Effector memory CD8-positive, alpha-beta T cell (primary cell): ENCODE data around the gene LSR.

Experiments
- ATAC-seq: fragments of 150-1000 bp; cut with Tn5 transposase; replicated peaks from 2 replicates; pipeline ENCODE4 v1.10.0; 2021; ENCODE audit warnings: mild to moderate bottlenecking, moderate library complexity
- DNase-seq, 3 experiments: peaks; one replicate each; pipeline ENCODE4 v3.0.0; 2021
- H3K27ac Mint-ChIP-seq, 2 donors: one replicate each; pipeline ENCODE4 v1.8.0; 2022; ENCODE audit warnings: mild to moderate bottlenecking in 2 of 2, mixed read lengths in 2 of 2, moderate library complexity in 2 of 2
- H3K27me3 Mint-ChIP-seq, 2 donors: one replicate each; pipeline ENCODE4 v1.8.0; 2022; ENCODE audit warnings: mixed read lengths in 2 of 2
- H3K36me3 Mint-ChIP-seq: one replicate; pipeline ENCODE4 v1.8.0; 2022; ENCODE audit warnings: mild to moderate bottlenecking, moderate library complexity, mixed read lengths; ENCODE audit not compliant: insufficient read depth
- H3K4me1 Mint-ChIP-seq, 2 donors: one replicate each; pipeline ENCODE4 v1.8.0; 2022; ENCODE audit warnings: low read depth in 2 of 2, mixed read lengths in 2 of 2
- H3K4me3 Mint-ChIP-seq, 2 donors: one replicate each; pipeline ENCODE4 v1.8.0; 2022; ENCODE audit warnings: mild to moderate bottlenecking in 2 of 2, mixed read lengths in 2 of 2, moderate library complexity in 2 of 2
- H3K9me3 Mint-ChIP-seq, 2 donors: one replicate each; pipeline ENCODE4 v1.8.0; 2022; ENCODE audit warnings: mixed read lengths in 2 of 2

LSR gene

GRCh38 chr19:35305181-35305580, 56.4 kb downstream of the LSR start:
- no peak for DNase-seq
- no peaks in the 10 kb centered on the region for H3K9me3 Mint-ChIP-seq
- no peaks in the 10 kb centered on the region for H3K36me3 Mint-ChIP-seq
- ATAC-seq: no peak
- H3K27ac Mint-ChIP-seq: no peak overlapping the region
- no peak overlapping the region for H3K4me3 Mint-ChIP-seq
- H3K27me3 Mint-ChIP-seq: peaks cover 15 to 23% of the 10 kb centered on the region in 2 donors
- H3K4me1 Mint-ChIP-seq: no peaks in the 10 kb centered on the region

DNA sequence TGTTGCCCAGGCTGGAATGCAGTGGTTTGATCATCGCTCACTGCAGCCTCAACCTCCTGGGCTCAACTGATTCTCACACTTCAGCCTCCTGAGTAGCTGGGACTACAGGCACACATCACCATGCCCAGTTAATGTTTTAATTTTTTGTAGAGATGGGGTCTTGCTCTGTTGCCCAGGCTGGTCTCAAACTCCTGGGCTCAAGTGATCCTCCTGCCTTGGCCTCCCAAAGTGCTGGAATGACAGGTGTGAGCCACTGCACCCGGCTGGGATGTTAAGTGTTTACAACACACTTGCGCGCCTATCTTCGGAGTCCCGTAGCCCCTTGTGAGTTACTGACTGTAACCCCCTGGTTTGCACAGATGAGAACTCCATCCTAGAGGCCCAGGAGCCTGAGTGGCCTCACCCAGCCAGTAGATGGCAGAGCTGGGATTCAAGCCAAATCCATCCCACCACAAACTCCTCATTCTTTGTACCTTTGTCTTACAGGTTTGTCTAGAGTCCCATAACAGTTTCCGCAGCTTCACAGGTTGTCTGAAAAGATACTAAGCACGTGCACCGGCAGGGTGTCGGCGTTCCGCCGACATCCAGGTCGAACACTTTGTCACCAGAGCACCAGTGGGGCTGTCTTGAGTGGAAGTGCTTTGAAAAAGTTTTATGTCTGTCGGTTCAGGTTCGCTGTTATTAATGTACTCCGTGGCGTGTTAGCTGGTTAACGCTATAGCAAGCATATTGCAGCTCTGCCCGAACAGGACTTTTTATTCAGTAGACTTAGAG, 57.9 kb downstream of the LSR start:
- Mint-ChIP-seq H3K4me1 (no peaks in the 10 kb centered on the region), H3K27ac (no peak overlapping the region), H3K9me3 (no peaks in the 10 kb centered on the region), H3K36me3 (no peaks in the 10 kb centered on the region), H3K27me3 (peaks cover 15 to 26% of the 10 kb centered on the region in 2 donors), H3K4me3 (no peak overlapping the region)
- ATAC-seq (no peak), DNase-seq (no peak)

DNA sequence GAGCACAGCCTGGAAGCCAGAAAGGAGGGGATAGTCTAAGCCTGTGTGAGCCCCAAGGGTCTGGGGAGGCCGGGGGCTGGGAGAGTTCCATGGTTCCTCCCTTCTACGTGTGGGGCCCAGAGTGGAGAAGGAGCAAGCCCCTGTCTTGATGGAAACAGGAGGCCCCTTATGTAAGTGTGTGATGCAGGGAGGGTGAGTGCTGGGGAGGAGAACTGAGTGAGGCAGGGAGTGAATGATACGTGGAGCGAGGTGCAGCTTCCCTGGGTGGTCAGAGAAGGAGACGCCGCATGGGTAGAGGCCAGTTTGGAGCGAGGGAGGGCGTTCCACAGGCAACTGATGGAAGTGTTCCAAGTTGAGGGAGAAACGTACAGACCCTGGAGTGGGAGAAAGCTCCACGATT, 59.1 kb downstream of the LSR start:
- Mint-ChIP-seq H3K4me1 (no peaks in the 10 kb centered on the region), H3K27ac (no peak overlapping the region), H3K9me3 (no peaks in the 10 kb centered on the region), H3K27me3 (peaks cover 15 to 31% of the 10 kb centered on the region in 2 donors), H3K36me3 (no peaks in the 10 kb centered on the region), H3K4me3 (no peak overlapping the region)
- DNase-seq: no peak
- no peak for ATAC-seq

DNA sequence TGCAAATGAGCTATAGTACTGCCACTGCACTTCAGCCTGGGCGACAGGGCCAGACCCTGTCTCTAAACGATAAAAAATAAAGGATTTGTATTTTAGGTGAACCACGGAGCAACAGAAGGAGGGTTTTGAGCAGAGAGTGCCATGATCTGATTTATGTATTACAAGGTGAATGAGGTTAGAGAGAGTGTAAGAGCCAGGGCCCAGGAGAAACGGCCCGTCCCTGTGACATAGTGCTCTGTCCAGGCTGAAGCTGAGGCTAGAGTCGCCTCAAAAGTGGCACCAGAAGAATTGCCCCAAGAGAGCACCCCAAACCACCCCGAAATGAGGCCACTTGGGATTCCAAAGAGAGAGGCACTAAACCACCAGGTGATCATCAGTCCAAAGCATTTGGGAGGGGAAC, 60.1 kb downstream of the LSR start:
- no peak overlapping the region for H3K4me3 Mint-ChIP-seq
- no peak overlapping the region for H3K27ac Mint-ChIP-seq

GRCh38 chr19:35309481-35310279, 60.9 kb downstream of the LSR start:
- ATAC-seq: no peak
- Mint-ChIP-seq H3K27ac (no peak overlapping the region), H3K36me3 (no peaks in the 10 kb centered on the region), H3K4me3 (no peak overlapping the region), H3K27me3 (peaks cover 15 to 31% of the 10 kb centered on the region in 2 donors), H3K9me3 (no peaks in the 10 kb centered on the region), H3K4me1 (no peaks in the 10 kb centered on the region)
- DNase-seq: no peak

More for the DNA sequence above, 60.1 kb downstream of the LSR start:
- Mint-ChIP-seq H3K9me3 (no peaks in the 10 kb centered on the region), H3K36me3 (no peaks in the 10 kb centered on the region), H3K4me1 (no peaks in the 10 kb centered on the region), H3K27me3 (peaks cover 15 to 31% of the 10 kb centered on the region in 2 donors)
- ATAC-seq: no peak
- no peak for DNase-seq

DNA sequence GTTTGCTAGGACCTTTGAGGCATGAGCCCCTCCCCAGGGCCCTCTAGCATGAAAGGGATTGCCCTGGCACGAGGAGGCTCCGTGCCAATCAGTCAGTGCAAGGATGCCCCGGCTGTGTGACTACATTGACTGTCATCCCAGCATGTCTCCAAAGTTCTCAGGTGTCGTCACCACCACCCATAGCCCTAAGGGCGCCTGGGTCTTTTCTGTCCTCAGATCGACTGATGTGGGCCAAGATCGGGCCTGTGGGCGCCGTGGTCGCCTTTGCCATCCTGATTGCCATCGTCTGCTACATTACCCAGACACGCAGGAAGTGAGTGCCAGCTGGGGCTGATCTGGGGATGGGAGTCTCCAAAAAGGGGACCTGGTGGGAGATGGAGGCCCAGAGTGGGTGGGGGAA, 61.5 kb downstream of the LSR start:
- Mint-ChIP-seq H3K9me3 (no peaks in the 10 kb centered on the region), H3K27me3 (peaks cover 15 to 31% of the 10 kb centered on the region in 2 donors), H3K27ac (no peak overlapping the region), H3K4me3 (no peak overlapping the region), H3K4me1 (no peaks in the 10 kb centered on the region), H3K36me3 (no peaks in the 10 kb centered on the region)
- ATAC-seq (no peak), DNase-seq (no peak)

GRCh38 chr19:35310811-35311465, 62.1 kb downstream of the LSR start:
- no peak for ATAC-seq
- Mint-ChIP-seq H3K27ac (no peak overlapping the region), H3K27me3 (peaks cover 15 to 31% of the 10 kb centered on the region in 2 donors)

DNA sequence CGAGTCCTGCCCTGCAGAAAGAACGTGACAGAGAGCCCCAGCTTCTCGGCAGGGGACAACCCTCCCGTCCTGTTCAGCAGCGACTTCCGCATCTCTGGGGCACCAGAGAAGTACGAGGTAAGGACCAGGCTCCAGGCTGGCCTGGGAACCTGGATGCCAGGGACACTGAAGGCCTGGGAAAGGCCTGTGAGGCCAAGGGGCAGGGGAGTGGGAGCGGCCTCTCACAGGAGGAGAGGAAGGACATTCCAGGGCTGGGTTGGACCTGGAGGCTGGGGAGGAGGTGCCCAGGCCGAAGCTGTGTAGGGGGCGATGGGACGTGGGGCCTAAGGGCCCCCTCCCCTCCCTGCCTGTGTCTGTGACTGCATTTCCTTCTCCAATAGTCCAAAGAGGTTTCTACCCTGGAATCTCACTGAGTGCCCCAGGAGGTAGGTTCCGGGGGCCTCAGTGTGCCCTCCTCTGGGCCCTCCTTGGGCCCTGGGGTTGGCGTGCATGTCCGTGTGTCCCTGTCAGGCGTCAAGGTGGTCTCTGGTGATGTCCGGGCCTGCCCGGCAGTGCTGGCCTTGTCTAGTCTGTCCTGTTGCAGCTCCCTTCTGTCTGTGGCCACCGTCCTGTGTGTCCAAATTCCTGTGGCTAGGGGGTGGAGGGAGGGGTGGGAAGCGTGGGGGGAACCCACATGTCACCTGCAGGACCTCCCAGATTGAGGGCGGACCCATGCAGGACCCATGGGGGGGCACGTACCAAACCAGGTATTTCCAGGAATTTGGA, 63.3 kb downstream of the LSR start:
- DNase-seq: no peak
- H3K4me3 Mint-ChIP-seq: no peak overlapping the region
- no peaks in the 10 kb centered on the region for H3K9me3 Mint-ChIP-seq
- no peaks in the 10 kb centered on the region for H3K4me1 Mint-ChIP-seq
- H3K27ac Mint-ChIP-seq: peak overlapping the region in 1 of 2 donors; percentile 52
- H3K36me3 Mint-ChIP-seq: no peaks in the 10 kb centered on the region
- H3K27me3 Mint-ChIP-seq: peaks cover 15 to 31% of the 10 kb centered on the region in 2 donors
- no peak for ATAC-seq

More at GRCh38 chr19:35310811-35311465, 62.1 kb downstream of the LSR start:
- no peak for DNase-seq
- no peaks in the 10 kb centered on the region for H3K36me3 Mint-ChIP-seq
- H3K4me1 Mint-ChIP-seq: no peaks in the 10 kb centered on the region
- no peak overlapping the region for H3K4me3 Mint-ChIP-seq
- H3K9me3 Mint-ChIP-seq: no peaks in the 10 kb centered on the region

DNA sequence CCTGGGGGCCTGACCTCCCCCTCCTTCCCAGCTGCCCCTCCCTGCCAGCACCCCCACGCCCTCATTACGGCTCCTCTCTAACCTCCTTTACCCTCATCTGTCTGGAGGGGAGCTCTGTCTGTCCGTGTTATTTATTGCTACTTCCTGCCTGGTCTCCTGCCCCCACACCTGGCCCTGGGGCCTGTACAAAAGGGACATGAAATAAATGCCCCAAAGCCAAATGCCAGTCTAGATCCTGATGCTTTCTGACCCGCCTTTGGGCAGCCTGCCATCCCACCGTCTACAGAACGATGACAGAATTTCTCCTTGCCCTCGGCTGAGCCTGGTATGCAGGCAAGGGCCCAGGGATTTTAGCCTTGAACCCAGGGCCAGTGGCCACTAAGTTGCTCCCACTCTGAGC, 64.8 kb downstream of the LSR start:
- DNase-seq (no peak), ATAC-seq (no peak)
- Mint-ChIP-seq H3K36me3 (no peaks in the 10 kb centered on the region), H3K9me3 (no peaks in the 10 kb centered on the region), H3K27me3 (peaks cover 11 to 26% of the 10 kb centered on the region in 2 donors), H3K27ac (peak overlapping the region in 1 of 2 donors; percentile 71), H3K4me3 (no peak overlapping the region), H3K4me1 (peaks cover 0 to 3% of the 10 kb centered on the region in 2 donors)

GRCh38 chr19:35314031-35314430, 65.2 kb downstream of the LSR start:
- ATAC-seq: no peak
- no peak for DNase-seq
- no peaks in the 10 kb centered on the region for H3K36me3 Mint-ChIP-seq
- no peaks in the 10 kb centered on the region for H3K9me3 Mint-ChIP-seq
- H3K27ac Mint-ChIP-seq: peak overlapping the region in 1 of 2 donors; percentile 71
- H3K4me3 Mint-ChIP-seq: no peak overlapping the region
- peaks cover 11 to 26% of the 10 kb centered on the region in 2 donors for H3K27me3 Mint-ChIP-seq
- peaks cover 0 to 7% of the 10 kb centered on the region in 2 donors for H3K4me1 Mint-ChIP-seq

GRCh38 chr19:35314858-35315470, 66.2 kb downstream of the LSR start:
- Mint-ChIP-seq H3K27me3 (peaks cover 6 to 20% of the 10 kb centered on the region in 2 donors), H3K9me3 (no peaks in the 10 kb centered on the region), H3K4me3 (no peak overlapping the region), H3K27ac (no peak overlapping the region), H3K36me3 (no peaks in the 10 kb centered on the region), H3K4me1 (peaks cover 0 to 7% of the 10 kb centered on the region in 2 donors)
- no peak for DNase-seq
- ATAC-seq: no peak

DNA sequence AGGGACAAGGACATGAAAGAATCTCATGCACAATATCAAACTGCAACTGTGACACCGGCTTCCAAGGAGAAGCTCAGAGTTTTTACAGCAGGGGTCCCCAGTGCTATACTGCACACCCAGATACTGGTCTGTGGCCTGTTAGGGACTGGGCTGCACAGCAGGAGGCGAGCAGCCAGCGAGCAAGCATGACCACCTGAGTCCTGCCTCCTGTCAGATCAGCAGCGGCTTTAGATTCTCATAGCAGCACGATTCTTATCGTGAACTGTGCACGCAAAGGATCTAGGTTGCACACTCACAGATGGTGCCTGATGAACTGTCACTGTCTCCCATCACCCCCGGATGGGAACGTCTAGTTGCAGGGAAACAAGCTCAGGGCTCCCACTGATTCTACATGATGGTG, 67.1 kb downstream of the LSR start:
- no peak overlapping the region for H3K4me3 Mint-ChIP-seq
- peaks cover 0 to 7% of the 10 kb centered on the region in 2 donors for H3K4me1 Mint-ChIP-seq
- H3K27me3 Mint-ChIP-seq: peaks cover 6 to 26% of the 10 kb centered on the region in 2 donors
- no peaks in the 10 kb centered on the region for H3K36me3 Mint-ChIP-seq
- H3K9me3 Mint-ChIP-seq: no peaks in the 10 kb centered on the region
- no peak for ATAC-seq
- no peak overlapping the region for H3K27ac Mint-ChIP-seq
- no peak for DNase-seq
